ENCODE data around the gene NR2F1-AS1.
"Not testable (repeated sequence)": the region's sequence is repeated elsewhere in the genome, so short reads cannot be mapped to it uniquely, and the experiment has no call there.

Gene NR2F1-AS1

GRCh38 chr5:93576994-93577853 lies 3.8 kb downstream of the NR2F1-AS1 start:
- no peak for DNase-seq

- no peak for DNase-seq
Observed at GRCh38 chr5:93575461-93576414, 5.3 kb downstream of the NR2F1-AS1 start.

DNA sequence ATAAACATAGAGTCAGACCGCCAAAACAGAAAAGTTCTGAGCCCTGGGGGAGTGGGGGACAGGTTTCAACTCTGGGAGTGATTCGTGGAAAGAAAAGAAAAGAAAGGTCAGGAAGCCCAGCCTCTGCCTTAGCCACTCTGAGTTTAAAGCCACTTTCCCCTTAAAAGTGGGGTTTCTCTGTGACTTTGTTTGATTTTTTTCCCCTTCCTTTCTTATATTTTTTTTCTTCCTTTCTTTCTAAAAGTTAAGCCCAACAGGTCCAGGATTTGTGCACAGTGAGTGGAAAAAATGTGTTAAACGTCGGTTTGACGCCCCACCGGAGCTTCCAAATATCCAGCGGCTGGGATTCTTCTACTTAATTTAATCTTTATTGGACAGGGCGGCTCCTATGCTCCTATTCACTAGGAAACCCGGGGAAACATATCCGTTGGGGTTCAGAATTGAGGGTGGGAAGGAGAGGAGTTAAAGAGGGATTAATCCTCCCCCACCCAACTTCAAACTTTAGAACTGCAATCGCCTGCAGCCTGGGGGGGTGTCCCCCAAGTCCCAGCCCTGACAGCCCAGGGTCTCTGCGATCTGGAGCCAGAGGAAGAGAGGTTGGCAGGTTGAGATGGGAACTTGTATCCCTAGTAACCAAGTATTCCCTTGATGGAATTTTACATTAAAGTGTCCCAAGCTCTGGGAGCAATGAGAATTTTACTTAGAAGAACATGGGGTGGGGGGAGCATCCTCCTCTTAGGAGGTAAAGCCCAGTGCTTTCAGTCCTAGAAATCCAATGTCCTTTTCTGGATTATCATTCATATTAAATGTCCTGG lies 6.3 kb downstream of the NR2F1-AS1 start:
- DNase-seq: no peak

DNA sequence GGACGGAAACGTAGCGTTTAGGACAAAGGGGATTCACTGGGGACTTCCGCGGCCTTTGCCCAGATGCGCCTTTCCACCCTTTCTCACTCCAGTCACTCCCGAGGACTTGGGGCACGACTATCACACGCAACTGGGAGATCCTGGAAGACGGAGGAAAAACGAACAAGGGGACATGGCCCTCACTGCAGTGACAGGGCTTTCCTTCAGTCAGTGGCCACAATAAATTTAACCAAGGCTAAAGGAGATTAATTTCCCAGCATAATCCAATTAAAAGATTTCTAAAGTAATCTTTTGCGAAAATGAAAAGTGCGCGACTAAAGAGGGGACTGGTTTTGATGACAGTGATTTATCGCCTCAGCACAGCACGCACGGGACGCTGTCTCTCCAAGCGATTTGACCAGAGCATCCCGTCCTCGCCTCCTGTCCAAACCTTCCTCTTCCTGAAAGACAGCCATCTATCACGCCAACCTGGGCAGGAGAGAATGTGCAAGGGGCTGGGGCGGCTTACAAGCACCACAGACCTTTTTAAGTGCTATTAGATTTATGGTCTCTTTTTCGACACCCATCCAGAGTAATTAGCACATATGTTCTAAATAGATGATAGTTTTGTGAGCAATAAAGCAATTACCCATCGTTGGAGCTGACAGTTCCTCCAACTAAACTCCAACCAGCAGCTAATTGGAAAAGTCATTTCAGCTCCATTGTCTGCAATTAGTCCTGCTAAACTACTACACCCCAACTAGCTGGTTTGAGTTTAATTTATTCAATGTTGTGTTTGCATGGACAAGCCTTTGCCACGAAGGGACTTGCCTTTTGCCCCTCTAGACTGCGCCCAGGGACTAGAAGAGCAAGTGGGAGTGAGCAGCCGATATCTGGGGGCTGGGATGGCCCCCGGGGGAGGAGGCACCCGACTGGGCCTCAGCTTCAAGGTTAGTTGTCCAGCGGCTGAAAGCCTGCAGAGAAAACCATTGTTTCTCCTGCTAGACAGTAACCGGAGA lies 7.4 kb downstream of the NR2F1-AS1 start:
- no peak for DNase-seq

GRCh38 chr5:93572608-93573353 lies 8.2 kb downstream of the NR2F1-AS1 start:
- DNase-seq: no peak

GRCh38 chr5:93572101-93572607 lies 8.9 kb downstream of the NR2F1-AS1 start:
- no peak for DNase-seq

DNA sequence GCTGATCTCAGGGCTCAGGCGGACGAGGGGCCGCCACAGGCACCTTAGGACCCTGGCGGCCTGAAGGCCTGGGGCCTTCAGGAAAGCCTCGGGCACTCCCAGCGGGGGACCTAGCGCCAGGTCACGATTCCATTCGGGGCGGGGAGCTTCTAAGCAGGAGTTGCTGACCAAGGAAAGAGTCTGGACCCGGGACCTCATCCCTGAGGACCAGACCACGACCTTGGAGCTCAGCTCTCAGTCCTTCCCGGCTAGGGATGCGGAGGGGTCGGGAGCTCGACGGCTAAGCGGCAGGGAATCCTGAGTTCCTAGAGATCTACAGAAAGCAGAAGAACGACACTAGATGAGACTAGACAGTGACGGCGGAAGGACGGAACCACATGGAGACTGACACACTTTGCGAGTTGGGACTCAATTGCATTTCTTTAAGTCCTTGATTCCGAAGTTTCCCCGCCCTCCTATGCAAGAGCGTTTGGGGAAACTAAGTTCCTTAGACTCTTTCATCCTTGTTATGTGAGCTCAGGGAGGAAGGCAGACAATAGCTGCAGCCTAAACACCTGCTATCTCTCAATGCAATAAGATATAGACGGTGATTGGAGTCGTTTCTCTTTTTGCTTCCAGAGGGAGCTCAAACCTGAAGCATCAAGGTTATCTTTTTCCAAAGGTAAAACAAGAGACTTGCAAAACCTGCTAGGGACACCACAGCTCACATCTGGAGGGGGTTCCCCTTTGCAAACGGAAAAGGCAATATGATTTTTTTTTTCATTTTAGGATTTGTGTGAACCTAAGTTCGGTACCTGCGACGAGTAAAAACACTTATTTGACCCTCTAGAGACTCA lies 9.7 kb downstream of the NR2F1-AS1 start:
- DNase-seq: no peak

GRCh38 chr5:93570294-93571113 lies 10.5 kb downstream of the NR2F1-AS1 start:
- DNase-seq: peak in 1 of 2 donors; percentile 28

GRCh38 chr5:93569300-93570160 lies 11.5 kb downstream of the NR2F1-AS1 start:
- no peak for DNase-seq

GRCh38 chr5:93567424-93567823 lies 13.6 kb downstream of the NR2F1-AS1 start:
- no peak for DNase-seq

DNA sequence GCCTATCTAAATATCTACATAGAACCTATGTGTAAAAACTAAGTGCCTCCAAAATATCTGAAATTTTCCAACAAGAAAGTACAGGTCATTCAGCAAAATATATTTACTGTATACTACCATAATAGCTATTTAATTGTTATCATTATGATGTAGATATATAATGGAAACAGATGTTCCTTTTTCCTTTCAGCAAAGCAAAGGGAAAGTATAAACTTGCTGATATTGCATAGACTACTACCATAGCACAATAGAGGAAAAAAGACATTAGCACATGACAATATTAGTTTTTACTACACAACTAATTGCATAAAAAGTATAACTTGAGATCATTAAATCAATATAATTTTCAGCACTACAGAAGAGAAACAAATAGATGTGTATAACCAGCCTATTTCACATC lies 14.9 kb downstream of the NR2F1-AS1 start:
- no peak for DNase-seq

GRCh38 chr5:93557021-93557604 lies 23.9 kb downstream of the NR2F1-AS1 start:
- DNase-seq: no peak

DNA sequence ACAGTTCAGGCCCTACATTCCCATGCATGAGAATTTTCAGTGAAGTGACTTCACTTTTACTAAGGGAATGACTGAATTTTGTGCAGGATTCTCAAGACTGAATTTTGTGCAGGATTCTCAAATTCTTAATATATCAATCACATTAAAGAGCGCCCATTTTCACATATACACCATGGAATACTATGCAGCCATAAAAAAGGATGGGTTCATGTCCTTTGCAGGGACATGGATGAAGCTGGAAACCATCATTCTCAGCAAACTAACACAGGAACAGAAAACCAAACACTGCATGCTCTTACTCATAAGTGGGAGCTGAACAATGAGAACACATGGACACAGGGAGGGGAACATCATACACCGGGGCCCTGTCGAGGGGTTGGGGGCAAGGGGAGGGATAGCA lies 31.4 kb downstream of the NR2F1-AS1 start:
- not testable (repeated sequence) for DNase-seq

GRCh38 chr5:93545872-93546271 lies 35.1 kb downstream of the NR2F1-AS1 start:
- DNase-seq: no peak

GRCh38 chr5:93532370-93532769 lies 48.6 kb downstream of the NR2F1-AS1 start:
- no peak for DNase-seq

GRCh38 chr5:93521815-93522214 lies 59.2 kb downstream of the NR2F1-AS1 start:
- not testable (repeated sequence) for DNase-seq

- DNase-seq: no peak
Observed at GRCh38 chr5:93519740-93520139, 61.3 kb downstream of the NR2F1-AS1 start.
